ENCODE measurements around the gene LPP. TPM values are rescaled to one million over a fixed set of nuclear protein-coding genes. Genes with fewer than 3 reads are reported as not detected.

LPP gene
- total RNA-seq, 1 donor from 2014 or later = 11.7 TPM

DNA sequence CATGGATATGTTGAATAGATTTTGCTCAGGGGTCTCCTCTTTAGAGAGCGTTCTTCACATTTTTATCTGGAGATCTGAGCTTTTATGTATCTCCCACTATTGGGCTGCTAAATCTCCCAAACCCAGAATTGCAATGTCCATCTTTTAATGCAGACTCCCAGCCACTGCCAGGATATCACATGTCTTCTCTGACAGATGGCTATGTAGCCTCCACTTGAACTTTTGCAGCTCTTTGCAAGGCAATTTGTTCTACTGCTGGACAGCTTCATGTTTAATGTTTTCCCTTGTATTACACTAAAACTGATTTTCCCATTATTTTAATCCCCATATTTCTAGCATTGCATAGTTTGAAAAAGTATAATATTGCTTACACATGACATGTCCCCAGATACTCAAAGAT is 177.2 kb downstream of the LPP start:
- DNase-seq = no peak

DNA sequence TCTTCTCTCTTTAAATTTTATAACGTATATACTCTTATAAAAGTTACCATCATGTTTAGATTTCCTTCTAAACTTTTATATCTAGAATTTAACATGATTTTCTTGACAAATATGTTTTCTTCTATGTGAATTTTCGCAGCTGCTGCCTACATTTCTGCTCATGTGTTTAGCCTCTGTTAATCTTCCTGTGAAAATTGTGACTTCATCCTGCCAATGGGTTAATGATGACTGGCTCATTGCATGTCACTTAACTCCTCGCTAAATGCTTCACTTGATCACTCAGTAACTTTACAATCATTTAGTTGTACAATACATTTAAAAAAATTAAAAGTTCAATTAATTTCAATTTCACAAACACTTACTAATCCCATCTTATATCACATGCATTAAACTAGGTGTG is 178.1 kb downstream of the LPP start:
- DNase-seq = no peak

DNA sequence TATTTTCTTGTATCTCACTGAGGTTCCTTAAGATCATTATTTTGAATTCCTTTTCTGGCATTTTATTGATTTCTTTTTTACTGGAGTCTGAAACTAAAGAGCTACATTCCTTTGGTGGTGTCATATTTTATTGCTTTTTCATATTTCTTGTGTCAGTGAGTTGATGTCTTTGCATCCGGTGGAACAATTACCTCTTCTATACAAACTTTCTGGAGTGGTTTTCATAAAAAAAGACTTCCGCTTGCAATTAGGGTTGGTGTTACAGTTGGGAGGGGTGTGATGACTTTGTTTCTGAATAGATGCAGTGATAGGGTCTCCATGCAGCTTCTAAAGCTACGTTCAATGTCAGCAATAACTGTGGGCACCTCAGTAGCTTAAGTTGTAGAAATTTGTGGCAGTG is 181.7 kb downstream of the LPP start:
- DNase-seq = no peak

DNA sequence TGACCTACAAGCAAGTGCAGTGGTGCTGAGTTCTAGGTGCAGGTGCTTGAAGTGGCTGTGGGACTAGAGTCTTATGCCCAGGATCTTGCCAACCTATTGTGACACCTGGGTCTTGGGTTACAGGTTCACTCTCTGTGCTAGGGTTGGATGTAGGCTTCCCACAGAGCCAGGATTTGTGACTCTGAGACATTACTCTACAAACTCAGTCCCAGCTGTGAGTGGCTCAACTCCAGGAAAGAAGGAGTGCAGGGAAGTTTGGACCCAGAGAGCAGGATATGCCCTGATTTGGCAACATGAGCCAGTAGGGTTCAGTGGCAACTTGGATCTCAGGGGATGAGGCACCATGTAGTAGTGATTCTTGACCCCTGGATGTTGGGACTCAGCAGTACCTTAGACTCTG is 182.2 kb downstream of the LPP start:
- no peak for DNase-seq

DNA sequence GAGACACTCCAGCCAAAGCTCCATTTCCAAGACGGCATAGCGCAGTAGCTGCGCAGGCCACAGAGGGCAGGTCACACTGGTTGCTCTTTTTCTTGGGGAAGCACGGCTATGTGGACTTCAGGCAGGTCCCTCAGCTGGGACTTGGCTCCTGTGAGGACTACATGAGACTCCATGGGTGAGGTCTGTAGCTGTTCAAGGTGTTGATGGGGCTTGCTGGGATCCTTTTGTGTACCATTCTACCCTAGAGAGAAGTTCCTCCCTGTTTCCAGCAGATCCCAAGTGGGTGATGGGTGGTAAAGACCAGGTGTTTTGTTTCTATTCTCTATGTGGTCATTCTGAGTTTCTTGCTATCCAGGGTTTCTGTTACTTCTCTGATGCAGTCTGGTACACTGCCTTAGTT is 183.3 kb downstream of the LPP start:
- no peak for DNase-seq

DNA sequence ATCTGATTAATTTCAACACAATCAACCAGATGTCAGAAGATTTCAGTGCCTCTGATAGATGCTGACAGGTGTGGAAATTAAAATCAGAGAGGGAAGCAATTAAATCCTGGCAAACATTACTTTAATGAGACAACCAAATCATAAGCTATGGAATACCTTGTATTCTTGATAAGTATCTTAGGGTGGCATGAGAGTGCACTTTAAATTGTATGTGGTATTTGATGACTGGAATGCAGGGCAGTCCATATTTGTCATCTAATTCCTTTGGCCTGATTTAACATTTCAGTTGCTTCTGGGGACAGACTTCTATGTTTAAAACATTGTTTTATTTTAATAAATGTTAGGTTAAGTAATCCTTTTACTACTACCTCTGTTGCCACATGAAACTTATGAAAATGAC is 184.1 kb downstream of the LPP start:
- DNase-seq = no peak

DNA sequence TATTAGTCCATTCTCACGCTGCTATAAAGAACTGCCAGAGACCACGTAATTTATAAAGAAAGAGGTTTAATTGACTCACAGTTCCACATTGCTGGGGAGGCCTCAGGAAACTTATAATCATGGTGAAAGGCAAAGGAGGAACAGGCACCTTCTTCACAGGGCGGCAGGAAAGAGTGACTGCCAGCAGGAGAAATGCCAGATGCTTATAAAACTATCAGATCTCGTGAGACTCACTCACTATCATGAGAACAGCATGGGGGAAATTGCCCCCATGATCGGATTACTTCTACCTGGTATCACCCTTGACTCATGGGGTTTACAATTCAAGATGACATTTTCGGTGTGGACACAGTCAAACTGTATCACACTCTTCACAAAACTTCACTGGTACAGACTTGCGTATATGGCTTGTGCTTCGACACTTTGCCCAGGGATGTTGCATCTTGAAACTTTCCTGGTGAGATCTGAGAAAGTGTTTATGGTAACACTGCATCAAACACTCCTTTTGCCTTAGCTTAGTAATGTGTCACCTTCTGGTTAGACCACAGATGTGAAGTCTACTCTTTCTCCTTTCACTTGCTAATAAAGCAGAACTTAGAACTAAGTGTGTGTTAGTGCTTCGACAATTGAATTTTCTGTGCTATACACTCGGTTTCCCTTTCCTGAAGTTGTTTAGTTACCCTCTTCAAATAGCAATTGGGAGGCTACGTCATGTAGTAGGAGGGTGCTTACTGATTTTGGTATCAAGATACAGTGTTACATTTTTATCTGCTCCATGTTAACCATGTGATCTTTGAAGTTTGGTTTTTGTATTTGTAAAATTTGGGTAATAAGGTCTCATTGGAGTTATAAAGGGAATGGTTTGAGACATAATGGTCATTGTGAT is 185.7 kb downstream of the LPP start:
- DNase-seq = no peak

DNA sequence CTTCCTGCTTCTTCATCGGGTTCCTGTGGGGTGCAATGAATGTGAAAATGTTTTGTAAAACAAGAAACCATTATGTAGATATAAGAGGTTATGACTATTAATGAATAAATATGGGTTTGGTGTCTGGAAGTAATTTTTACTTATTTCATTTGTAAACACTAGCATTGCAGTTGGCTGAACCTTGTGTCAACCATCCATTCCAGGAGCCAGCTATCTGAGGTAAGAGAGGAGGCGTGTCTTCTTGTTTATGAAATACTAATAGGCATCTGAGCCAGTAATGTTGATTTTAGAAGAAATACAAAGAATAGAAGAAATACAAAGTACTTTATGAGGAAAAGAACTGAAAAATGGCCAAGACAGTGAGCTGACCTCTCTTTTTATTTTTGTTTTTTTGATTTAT is 187.5 kb downstream of the LPP start:
- DNase-seq = no peak

DNA sequence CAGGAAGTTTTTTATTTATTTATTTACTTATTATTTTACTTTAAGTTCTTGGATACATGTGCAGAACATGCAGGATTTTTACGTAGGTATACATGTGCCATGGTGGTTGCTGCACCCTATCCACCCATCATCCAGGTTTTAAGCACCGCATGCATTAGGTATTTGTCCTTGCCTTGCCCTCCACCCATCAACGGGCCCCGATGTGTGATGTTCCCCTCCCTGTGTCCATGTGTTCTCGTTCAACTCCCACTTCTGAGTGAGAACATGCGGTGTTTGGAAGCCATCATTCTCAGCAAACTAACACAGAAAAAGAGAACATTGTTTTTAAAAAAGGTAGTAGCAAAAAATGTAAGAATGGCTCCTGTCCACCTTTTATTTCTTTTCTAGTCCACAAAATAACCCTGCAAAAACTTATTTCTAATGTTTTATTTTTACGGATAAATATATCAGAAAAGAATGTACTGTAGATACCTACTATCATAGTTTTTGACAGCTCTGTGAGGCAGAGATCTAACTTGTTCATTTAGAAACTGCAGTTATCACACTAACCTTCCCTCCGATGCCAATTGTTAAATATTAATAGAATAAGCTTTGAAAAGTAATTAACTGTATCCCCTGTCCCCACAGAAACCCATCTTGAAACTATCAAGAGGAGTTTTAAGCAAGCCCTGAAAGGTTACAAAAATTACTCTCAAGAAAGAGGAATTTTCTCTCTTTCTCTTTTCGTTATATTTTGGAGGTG is 189.2 kb downstream of the LPP start:
- DNase-seq = no peak

DNA sequence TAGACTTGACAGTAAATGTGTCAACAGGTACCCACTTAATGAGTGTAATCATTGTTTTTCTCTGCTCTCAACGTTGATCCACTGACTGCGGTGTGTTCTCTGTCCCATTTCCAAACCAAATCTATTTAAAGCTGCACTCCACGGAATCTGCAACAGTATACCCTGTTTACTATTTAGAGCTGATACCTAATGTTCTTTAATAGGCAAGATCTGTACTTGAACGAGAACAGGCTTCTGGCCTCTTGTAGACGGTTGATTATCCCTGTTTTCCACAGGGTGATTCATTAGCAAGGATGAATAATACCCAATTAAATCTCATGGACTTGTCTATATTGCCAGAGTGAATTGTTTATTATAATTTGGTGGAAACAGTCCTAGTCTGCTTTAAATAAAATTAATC is 189.9 kb downstream of the LPP start:
- no peak for DNase-seq

DNA sequence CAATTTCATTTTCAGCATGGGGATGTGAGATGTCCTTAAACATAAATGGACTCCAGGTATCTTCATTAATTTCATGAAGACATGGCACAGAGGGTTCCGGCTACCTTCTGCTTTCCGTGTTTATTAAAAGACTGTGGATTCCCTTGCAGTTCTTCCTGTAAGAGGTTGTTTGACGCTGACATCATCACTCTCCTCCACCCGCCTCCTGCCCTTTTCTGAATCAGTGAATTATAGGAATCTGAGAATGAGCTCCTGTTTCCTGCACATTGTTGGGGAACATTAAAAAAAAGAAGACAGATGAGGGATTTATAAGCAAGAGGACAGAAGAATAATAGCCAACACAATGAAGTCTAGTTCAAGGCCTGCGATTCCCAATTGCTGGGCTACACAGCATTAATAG is 191.3 kb downstream of the LPP start:
- no peak for DNase-seq

DNA sequence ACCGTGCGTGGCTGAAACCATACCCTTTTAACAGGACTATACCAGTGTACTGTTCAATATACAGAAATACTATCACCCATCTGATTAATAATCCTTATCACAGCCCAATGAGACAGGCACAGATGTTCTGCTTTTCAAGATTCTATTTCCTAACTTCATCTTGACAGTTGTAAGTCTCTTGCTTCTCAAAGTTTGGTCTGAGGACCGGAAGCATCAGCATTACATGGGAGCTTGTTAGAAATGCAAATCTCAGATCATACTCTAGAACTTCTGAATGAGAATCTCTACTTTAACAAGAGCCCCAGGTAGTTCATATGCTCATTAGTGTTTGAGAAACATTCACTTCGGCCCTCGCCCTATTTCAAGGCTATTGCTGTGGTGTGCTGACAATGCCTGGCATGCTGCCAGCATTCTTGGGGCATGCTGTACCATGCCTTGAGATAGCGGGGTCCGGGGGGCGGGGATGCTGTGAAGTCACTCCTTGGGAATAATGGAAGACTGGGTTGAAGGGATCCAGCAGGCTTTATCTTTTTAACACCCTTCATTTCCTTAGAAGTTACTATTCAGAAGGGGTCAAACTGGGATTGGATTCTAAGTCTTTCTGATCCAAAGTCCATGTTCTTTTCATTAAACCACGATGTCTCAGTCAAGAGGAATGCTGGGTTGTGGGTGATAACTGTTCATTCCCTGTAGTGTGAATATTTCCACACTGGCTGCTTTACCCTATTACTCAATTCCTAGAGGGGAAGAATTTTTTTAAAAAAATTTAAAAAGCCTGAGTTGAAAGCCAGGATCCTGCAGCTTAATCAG is 194.7 kb downstream of the LPP start:
- DNase-seq = no peak

DNA sequence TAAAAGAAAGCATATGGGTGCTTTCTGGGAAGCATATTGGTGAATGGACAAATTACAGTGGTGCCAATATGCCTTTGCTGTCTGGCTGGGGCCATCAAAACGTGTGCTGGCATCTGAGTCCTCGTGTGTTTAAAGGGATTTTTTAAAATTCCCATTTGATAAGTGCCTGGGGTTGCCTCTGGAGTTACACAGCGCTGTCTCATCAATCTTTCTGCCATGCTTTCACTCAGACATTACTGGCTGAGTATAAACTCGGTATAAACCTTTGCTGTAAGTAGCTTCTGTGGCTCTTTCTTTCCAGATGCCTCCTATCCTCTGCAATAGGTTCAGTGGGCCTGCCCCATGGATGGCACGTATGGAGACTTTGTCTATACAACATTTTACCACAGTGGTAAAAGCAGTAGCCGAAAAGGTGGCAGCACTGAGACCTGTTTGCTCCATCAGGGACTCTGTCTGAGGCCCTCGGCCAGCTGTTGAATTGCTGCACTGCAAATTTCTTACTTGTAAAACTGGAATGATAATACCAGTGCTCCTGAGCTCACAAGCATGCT is 195.5 kb downstream of the LPP start:
- DNase-seq = no peak

DNA sequence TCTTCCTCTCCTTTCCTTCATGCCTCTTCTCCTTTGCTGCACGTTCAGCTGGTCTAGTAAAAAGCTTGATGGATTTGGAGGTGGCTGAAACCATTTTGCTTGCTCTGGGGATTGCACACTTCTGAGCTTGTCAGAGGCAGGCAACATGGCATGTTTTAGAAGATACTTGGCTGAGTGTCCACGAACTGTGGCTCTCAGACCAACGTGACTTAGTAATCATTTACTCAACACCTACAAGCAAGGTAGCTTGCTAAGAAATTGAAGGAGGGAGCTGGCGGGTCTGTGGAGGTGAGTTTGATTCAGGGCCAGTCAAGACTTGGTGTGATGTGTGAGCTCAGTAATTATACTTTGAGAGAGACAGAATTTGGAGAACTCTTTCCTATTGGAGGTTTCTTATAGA is 196.0 kb downstream of the LPP start:
- DNase-seq = no peak

DNA sequence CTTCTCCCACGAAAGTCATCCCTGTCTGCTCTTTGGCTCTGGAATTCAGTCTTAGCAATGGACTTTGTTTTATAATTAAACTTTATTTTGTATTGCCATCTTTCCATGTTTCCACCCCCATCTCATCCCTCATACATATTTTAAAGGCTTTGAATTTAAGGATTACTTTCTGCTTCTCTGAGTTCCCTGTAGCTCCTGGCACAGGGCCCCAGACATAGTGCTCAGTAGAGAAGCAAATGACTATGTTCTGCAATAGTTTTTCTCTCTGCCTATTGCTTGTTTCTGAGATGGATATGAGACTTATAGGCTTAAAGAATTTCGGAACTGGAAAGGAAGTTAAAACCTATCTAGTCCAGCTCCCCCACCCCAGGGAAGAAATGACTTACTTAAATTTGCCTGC is 197.0 kb downstream of the LPP start:
- no peak for DNase-seq

DNA sequence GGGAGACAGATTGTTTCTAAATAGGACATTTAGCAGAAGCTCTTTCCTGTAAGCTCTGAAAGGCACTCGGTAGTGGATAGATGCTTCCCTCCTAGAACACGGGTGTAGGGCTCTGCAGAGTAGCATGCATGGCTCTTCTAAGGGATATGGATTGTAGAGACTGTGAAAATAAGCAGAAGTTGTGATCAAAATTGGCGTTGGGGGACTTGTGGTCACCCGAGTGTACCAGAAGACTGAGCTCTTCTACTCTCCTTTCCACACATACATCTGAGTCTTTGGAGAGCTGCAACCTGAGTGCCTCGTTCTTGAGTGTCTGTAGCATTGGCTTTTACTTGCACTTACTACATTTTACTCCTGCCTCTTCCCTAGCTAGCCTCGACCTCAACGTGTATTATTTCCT is 197.7 kb downstream of the LPP start:
- DNase-seq = no peak

DNA sequence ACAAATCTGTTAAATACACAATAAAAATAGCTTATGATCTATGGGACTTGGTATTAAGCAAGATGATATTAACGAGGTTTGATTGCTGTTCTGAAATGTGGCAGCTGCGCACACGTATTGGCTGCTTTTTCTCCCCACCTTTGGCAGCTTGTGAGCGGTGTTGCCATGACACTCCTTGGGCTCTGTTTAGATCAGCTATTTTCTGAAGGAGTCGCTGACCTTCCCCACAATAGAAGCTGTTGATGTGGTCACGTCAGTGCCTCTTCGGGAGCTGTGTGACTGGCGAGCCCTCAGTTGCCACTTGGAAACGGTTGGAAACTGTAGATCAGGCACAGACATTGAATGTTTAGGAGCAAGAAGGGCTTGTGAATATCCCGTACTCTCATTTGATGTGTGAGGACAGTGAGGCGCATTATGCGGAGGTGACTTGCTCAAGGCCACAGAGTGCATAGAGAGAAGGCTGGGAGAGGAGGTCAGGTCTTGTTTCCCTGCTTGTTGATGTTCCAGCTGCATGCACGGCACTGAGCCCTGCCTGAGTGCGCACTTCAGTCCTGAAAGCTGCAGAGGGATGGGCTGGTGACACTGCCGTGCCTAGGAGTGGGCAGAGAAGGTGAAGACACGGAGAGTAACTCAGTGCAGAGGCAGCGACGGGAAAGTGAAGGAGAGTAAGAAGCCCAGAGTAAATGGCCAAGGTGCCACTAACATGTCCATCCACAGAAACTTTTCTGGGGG is 198.4 kb downstream of the LPP start:
- no peak for DNase-seq

DNA sequence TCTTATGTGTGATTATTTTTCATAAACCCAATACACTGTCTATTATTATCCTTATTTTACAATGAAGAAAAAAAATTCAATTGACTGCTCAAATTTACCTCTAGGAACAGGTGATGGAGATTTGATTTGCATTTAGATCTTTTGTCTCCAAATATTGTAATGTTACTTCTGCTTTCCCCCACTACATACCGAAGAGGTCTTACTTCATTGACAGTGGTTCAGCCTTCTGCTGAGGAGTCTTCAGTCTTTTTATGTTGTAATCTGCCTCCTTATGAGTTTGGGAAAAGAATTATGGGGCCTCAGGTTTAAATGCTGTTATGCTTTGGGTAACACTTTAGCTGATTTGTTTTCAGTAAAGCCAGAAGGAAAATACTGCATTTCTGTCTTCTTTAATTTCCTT is 199.5 kb downstream of the LPP start:
- DNase-seq = no peak

DNA sequence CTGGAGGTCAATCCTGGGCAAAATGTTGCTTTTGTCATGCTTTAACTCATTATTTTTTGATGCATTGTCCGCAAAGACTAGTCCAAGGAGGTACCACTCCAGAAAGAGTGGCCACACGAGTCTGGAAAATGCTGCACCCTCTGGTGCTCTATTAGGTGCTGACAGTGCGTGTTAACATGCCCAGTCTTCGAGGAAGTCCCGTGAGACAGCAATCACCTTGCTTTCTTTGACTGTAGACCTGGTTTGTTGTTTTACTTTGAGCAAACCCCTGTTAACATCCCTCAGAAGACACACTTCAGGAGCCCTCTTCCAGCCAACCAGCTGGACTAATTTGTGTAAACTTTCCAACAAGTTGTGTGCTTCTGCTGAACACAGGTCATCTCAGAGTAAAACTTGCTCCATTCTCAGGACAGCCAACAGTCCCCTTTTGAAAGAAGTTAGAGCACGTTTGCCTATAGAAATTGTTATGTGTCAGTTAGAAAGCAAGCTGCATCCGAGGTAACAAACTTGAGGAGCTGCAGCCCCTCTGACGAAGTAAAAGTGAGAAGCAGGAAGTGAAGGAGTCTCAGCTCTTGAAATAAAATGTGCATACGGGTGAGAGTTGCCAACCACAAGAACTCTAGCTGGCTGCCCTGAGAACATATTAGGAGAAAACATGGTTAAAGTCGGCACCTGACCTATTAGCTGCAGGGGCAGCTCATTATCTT is 205.0 kb downstream of the LPP start:
- no peak for DNase-seq

DNA sequence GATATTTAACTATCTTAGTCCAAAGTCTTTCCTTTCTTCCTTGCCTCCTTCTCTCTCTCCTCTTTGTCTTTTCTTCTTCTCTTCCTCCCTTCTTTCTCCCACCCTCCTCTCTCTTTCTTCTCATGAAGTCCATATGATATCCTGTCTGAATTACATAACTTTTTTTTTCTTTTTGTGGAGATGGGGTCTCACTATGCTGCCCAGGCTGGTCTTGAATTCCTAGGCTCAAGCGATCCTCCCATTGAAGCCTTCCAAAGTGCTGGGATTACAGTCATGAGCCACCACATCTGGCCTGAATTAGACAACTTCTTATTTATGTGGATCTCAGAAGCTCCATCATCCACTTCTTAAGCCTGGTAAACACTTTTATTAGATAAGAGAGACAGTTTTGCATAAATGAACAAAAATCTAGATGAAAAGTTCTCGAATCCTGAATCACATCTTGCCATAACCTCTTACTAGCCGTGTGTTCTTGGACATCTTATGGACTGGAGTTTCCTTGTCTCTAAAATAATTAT is 206.5 kb downstream of the LPP start:
- DNase-seq = no peak

DNA sequence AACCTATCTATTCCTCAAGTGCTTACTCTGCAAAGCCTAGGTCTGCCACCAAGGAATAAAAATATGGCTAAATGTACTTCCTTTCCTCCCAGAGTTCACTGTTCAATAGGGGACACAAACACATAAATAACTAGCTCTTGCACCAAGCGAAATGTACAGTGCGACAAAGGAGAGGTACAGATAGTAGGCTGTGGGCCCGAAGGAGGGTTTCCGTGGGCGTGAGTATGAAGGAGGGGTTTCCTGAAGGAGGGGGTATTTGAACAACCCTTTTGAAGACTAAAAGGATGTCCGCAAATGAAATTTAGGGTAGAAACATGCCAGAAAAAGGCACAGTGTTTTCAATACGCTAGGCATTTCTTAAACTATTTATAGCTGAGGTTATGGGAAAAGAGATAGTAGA is 207.9 kb downstream of the LPP start:
- no peak for DNase-seq
